ENCODE data around the gene EIF4G3. TPM values are rescaled to one million over a fixed set of nuclear protein-coding genes. Genes with fewer than 3 reads are reported as not detected.

The EIF4G3 gene
- total and polyA plus RNA-seq, 2 of the 8 experiments (the other 6 are each of a cell fraction or from before 2014, with no cell fraction given): 47.5 to 66.6 TPM

DNA sequence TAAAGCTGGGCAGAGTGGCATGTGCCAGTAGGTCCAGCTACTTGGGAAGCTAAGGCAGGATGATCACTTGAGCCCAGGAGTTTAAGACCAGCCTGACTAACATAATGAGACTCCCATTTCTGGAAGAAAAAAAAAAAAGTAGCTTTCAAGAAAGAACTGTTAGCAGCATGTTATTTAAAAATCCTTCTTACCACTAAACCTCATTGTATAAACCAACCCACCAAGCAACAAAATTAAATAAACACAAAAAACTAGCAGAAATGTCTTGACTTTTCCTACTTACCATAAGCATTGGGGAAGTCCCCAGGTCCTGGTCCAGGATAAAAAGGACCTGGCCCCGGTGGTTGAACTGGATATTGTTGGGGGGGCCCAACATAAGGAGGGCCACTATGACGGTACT is 196.6 kb downstream of the EIF4G3 start:
- Histone ChIP-seq H2BK120ac (replicated peaks; ENCODE audit: low read depth, low read length) (no peak overlapping the region), H2BK15ac (ENCODE audit: low read length) (no peak overlapping the region), H4K91ac (replicated peaks; ENCODE audit: insufficient read length, low read length) (no peak overlapping the region), H2AFZ (ENCODE audit: low read length) (no peak overlapping the region), H4K20me1 (replicated peaks in 1 of 2; ENCODE audit: control insufficient read depth in 1 of 2, insufficient read depth in 2 of 2, low read length in 2 of 2) (peaks cover 0 to 4% of the 10 kb centered on the region in 2 experiments), H3K56ac (replicated peaks; ENCODE audit: insufficient read length, low read depth, low read length) (no peak overlapping the region), H3K27me3 (replicated peaks in 1 of 4; ENCODE audit: control insufficient read depth in 3 of 4, extremely low read depth in 1 of 4, insufficient read depth in 3 of 4, low read length in 3 of 4) (peaks cover 0 to 1% (median 0%) of the 10 kb centered on the region in 4 experiments; a peak in 1 of 7 replicates), H2BK5ac (ENCODE audit: low read depth, low read length) (no peak overlapping the region), H2AK5ac (ENCODE audit: low read depth, low read length) (no peak overlapping the region), H3K27ac (ENCODE audit: low read depth, low read length) (no peak overlapping the region), H3K4ac (replicated peaks; ENCODE audit: insufficient read length, low read depth, low read length) (no peak overlapping the region), H3K9ac (replicated peaks in 1 of 4; ENCODE audit: extremely low read depth in 1 of 4, low read depth in 3 of 4, low read length in 3 of 4) (no peak overlapping the region), H3K36me3 (ENCODE audit: control insufficient read depth in 2 of 4, insufficient read depth in 4 of 4, low read length in 3 of 4) (no peaks in the 10 kb centered on the region; a peak in 1 of 8 replicates), H3K4me3 (ENCODE audit: extremely low read depth in 1 of 4, insufficient read depth in 2 of 4, low read depth in 3 of 4, low read length in 4 of 4) (no peak overlapping the region), H3K9me3 (ENCODE audit: insufficient read depth in 2 of 2, low read depth in 1 of 2, low read length in 1 of 2) (no peaks in the 10 kb centered on the region), H3K23ac (ENCODE audit: insufficient read length) (no peak overlapping the region), H3K23me2 (ENCODE audit: low read depth, low read length) (no peaks in the 10 kb centered on the region), H3K14ac (ENCODE audit: insufficient read length) (no peak overlapping the region), H3K79me1 (ENCODE audit: low read depth, low read length) (no peaks in the 10 kb centered on the region), H3K79me2 (ENCODE audit: control insufficient read depth in 1 of 2, insufficient read depth in 2 of 2, low read length in 2 of 2) (no peaks in the 10 kb centered on the region), H2BK20ac (ENCODE audit: low read length) (no peak overlapping the region), H2BK12ac (ENCODE audit: low read depth, low read length) (no peak overlapping the region), H4K5ac (ENCODE audit: insufficient read length, low read depth, low read length) (no peak overlapping the region), H4K8ac (ENCODE audit: extremely low read depth, insufficient read depth, low read length) (no peak overlapping the region), H3K18ac (ENCODE audit: extremely low read depth, low read length) (no peak overlapping the region), H3K4me2 (ENCODE audit: insufficient read depth in 1 of 2, low read depth in 2 of 2, low read length in 2 of 2) (no peak overlapping the region), H3K4me1 (replicated peaks in 1 of 4; ENCODE audit: control insufficient read depth in 3 of 4, insufficient read depth in 4 of 4, low read length in 3 of 4) (no peaks in the 10 kb centered on the region)
- DNase-seq (ENCODE audit: low read depth in 1 of 2, low spot score in 2 of 2) (no peak), FAIRE-seq (no peak)
- WGBS, 2 experiments (ENCODE audit: extremely low coverage in 1 of 2, insufficient coverage in 1 of 2, insufficient read length in 1 of 2, insufficient replicate concordance in 2 of 2, low coverage in 1 of 2, low lambda C conversion rate in 2 of 2, missing lambda C conversion rate in 1 of 2): 97% methylated on average over 2 of the region's 2 CpGs; no CpG with 5 or more reads in 1 of the 2 experiments
- POLR2A ChIA-PET (ENCODE audit: partially characterized antibody): no interaction called here
- CTCF ChIA-PET (ENCODE audit: partially characterized antibody): interaction anchor here (0.5 to 3.7 kb wide), 7 partner anchors 9 to 337 kb away, joined by 3 to 17 read pairs (median 3); no protein-coding TSS in a partner anchor
- TF ChIP-seq JUN (IDR thresholded peaks at IDR 0.05; ENCODE audit: low read depth, low read length) (no peak), NANOG (IDR thresholded peaks at IDR 0.05; ENCODE audit: insufficient read depth, low read depth, low read length, poor library complexity, severe bottlenecking) (no peak), EP300 (IDR thresholded peaks at IDR 0.05; ENCODE audit: borderline replicate concordance in 1 of 2, low read depth in 2 of 2, low read length in 2 of 2) (no peak), RBBP5 (IDR thresholded peaks at IDR 0.05; ENCODE audit: borderline replicate concordance, low read depth, low read length) (no peak), SP2 (IDR thresholded peaks at IDR 0.05; ENCODE audit: low read length) (no peak), CEBPB (IDR thresholded peaks at IDR 0.05; ENCODE audit: low read depth, low read length) (no peak), MAFK (IDR thresholded peaks at IDR 0.05; ENCODE audit: low read depth, low read length) (no peak), CTBP2 (IDR thresholded peaks at IDR 0.05; ENCODE audit: borderline replicate concordance, insufficient read depth, insufficient read length, low read length) (no peak), SAP30 (IDR thresholded peaks at IDR 0.05; ENCODE audit: insufficient read depth, insufficient replicate concordance, low read length) (no peak)
- TF ChIP-seq, protein P1, sequence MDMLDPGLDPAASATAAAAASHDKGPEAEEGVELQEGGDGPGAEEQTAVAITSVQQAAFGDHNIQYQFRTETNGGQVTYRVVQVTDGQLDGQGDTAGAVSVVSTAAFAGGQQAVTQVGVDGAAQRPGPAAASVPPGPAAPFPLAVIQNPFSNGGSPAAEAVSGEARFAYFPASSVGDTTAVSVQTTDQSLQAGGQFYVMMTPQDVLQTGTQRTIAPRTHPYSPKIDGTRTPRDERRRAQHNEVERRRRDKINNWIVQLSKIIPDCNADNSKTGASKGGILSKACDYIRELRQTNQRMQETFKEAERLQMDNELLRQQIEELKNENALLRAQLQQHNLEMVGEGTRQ (IDR thresholded peaks at IDR 0.05; ENCODE audit: low read length): no peak
- TF ChIP-seq, protein P2, sequence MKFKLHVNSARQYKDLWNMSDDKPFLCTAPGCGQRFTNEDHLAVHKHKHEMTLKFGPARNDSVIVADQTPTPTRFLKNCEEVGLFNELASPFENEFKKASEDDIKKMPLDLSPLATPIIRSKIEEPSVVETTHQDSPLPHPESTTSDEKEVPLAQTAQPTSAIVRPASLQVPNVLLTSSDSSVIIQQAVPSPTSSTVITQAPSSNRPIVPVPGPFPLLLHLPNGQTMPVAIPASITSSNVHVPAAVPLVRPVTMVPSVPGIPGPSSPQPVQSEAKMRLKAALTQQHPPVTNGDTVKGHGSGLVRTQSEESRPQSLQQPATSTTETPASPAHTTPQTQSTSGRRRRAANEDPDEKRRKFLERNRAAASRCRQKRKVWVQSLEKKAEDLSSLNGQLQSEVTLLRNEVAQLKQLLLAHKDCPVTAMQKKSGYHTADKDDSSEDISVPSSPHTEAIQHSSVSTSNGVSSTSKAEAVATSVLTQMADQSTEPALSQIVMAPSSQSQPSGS (IDR thresholded peaks at IDR 0.05; ENCODE audit: low read length): no peak
